Liver (tissue), 3 donors: Measurements from ENCODE around the gene SLBP.

Source experiments
- FOXA1 ChIP-seq: IDR thresholded peaks from 2 replicates; pipeline ENCODE4 v1.6.1; 2016; ENCODE audit warnings: antibody characterized with exemption
- GABPA ChIP-seq, 2 donors: IDR thresholded peaks in 1 of 2; conservative IDR thresholded peaks in 1 of 2; 2 replicates each; pipeline ENCODE4 v1.6.1; 2016; ENCODE audit warnings: antibody characterized with exemption in 2 of 2, mild to moderate bottlenecking in 1 of 2, moderate library complexity in 1 of 2
- HNF4A ChIP-seq, 2 donors: conservative IDR thresholded peaks; 2 replicates each; pipeline ENCODE4 v1.6.1; 2016; ENCODE audit warnings: antibody characterized with exemption in 2 of 2, mild to moderate bottlenecking in 2 of 2
- JUND ChIP-seq, 2 donors: IDR thresholded peaks; 2 replicates each; pipeline ENCODE4 v1.6.1; 2016; ENCODE audit warnings: antibody characterized with exemption in 2 of 2
- NR2F2 ChIP-seq: IDR thresholded peaks from 2 replicates; pipeline ENCODE4 v1.6.1; 2016; ENCODE audit warnings: antibody characterized with exemption
- RAD21 ChIP-seq, 2 donors: IDR thresholded peaks; 2 replicates each; pipeline ENCODE4 v1.6.1; 2016; ENCODE audit warnings: antibody characterized with exemption in 2 of 2, mild to moderate bottlenecking in 2 of 2
- SP1 ChIP-seq: IDR thresholded peaks from 2 replicates; pipeline ENCODE4 v1.6.1; 2018; ENCODE audit warnings: antibody characterized with exemption, mild to moderate bottlenecking
- TAF1 ChIP-seq: conservative IDR thresholded peaks from 2 replicates; pipeline ENCODE4 v1.6.1; 2016; ENCODE audit warnings: antibody characterized with exemption, mild to moderate bottlenecking
- YY1 ChIP-seq: IDR thresholded peaks from 2 replicates; pipeline ENCODE4 v1.6.1; 2016; ENCODE audit warnings: antibody characterized with exemption, mild to moderate bottlenecking
- TF ChIP-seq, protein P1 (sequence below): fragments of 150-350 bp; IDR thresholded peaks from 2 replicates; pipeline ENCODE4 v1.5.1; 2017; ENCODE audit warnings: improper control_type of control experiment, low read depth, low read length; ENCODE audit not compliant: missing input control
- TF ChIP-seq, protein P2 (sequence below): IDR thresholded peaks from 2 replicates; pipeline ENCODE4 v1.6.1; 2016; ENCODE audit warnings: antibody characterized with exemption
- TF ChIP-seq, protein P3 (sequence below): IDR thresholded peaks from 2 replicates; pipeline ENCODE4 v1.6.1; 2016; ENCODE audit warnings: antibody characterized with exemption
- TF ChIP-seq, protein P4 (sequence below): IDR thresholded peaks from 2 replicates; pipeline ENCODE4 v1.6.1; 2016; ENCODE audit warnings: antibody characterized with exemption
- TF ChIP-seq, protein P5 (sequence below): IDR thresholded peaks from 2 replicates; pipeline ENCODE4 v1.6.1; 2016; ENCODE audit warnings: antibody characterized with exemption, mild to moderate bottlenecking
- donor health status: healthy.
- donor health status: healthy.

DNA sequence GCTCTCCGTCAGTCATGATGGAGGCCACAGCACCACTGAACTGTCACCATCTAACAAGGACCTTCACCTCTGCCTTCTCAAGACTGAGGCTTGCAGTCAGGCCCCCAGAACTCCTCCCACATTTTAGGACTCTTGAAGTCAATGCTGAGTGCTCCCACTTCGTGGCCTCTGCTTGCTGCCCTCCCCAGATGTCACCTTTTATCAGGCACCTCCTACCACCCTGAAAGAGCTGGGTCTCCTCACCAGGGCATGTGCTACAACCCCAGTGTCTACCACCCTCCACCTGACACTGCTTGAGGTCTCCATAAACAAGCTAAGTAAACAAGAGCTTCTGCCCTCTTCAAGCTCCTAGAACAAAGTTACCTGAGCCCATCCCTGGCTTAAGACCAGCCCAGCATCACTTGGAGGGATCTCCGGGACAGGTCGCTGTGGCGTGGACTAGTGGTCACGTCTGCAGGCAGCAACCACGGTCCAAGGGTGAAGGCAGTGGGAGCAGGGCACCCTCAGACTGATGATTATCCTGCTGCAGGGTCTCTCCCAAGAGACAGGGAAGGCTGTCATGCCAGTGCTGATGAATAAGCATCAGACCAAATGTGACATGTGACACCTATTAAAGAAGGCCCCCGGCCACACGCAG lies 20.3 kb downstream of the SLBP start:
- TF ChIP-seq, protein P1, sequence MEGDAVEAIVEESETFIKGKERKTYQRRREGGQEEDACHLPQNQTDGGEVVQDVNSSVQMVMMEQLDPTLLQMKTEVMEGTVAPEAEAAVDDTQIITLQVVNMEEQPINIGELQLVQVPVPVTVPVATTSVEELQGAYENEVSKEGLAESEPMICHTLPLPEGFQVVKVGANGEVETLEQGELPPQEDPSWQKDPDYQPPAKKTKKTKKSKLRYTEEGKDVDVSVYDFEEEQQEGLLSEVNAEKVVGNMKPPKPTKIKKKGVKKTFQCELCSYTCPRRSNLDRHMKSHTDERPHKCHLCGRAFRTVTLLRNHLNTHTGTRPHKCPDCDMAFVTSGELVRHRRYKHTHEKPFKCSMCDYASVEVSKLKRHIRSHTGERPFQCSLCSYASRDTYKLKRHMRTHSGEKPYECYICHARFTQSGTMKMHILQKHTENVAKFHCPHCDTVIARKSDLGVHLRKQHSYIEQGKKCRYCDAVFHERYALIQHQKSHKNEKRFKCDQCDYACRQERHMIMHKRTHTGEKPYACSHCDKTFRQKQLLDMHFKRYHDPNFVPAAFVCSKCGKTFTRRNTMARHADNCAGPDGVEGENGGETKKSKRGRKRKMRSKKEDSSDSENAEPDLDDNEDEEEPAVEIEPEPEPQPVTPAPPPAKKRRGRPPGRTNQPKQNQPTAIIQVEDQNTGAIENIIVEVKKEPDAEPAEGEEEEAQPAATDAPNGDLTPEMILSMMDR, result no peak
- TF ChIP-seq, protein P2, sequence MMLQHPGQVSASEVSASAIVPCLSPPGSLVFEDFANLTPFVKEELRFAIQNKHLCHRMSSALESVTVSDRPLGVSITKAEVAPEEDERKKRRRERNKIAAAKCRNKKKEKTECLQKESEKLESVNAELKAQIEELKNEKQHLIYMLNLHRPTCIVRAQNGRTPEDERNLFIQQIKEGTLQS, result no peak
- TF ChIP-seq JUND (IDR thresholded peaks at IDR 0.05), result no peak
- TF ChIP-seq GABPA (IDR thresholded peaks at IDR 0.05 in 1 of 2, conservative IDR thresholded peaks at IDR 0.05 in 1 of 2), result no peak
- no peak for TF ChIP-seq TAF1
- no peak for TF ChIP-seq RAD21 (IDR thresholded peaks at IDR 0.05)
- no peak for TF ChIP-seq SP1
- TF ChIP-seq, protein P3, sequence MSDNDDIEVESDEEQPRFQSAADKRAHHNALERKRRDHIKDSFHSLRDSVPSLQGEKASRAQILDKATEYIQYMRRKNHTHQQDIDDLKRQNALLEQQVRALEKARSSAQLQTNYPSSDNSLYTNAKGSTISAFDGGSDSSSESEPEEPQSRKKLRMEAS, result no peak
- no peak for TF ChIP-seq YY1
- TF ChIP-seq, protein P4, sequence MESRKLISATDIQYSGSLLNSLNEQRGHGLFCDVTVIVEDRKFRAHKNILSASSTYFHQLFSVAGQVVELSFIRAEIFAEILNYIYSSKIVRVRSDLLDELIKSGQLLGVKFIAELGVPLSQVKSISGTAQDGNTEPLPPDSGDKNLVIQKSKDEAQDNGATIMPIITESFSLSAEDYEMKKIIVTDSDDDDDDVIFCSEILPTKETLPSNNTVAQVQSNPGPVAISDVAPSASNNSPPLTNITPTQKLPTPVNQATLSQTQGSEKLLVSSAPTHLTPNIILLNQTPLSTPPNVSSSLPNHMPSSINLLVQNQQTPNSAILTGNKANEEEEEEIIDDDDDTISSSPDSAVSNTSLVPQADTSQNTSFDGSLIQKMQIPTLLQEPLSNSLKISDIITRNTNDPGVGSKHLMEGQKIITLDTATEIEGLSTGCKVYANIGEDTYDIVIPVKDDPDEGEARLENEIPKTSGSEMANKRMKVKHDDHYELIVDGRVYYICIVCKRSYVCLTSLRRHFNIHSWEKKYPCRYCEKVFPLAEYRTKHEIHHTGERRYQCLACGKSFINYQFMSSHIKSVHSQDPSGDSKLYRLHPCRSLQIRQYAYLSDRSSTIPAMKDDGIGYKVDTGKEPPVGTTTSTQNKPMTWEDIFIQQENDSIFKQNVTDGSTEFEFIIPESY, result no peak
- TF ChIP-seq HNF4A (conservative IDR thresholded peaks at IDR 0.05), result no peak
- TF ChIP-seq, protein P5, sequence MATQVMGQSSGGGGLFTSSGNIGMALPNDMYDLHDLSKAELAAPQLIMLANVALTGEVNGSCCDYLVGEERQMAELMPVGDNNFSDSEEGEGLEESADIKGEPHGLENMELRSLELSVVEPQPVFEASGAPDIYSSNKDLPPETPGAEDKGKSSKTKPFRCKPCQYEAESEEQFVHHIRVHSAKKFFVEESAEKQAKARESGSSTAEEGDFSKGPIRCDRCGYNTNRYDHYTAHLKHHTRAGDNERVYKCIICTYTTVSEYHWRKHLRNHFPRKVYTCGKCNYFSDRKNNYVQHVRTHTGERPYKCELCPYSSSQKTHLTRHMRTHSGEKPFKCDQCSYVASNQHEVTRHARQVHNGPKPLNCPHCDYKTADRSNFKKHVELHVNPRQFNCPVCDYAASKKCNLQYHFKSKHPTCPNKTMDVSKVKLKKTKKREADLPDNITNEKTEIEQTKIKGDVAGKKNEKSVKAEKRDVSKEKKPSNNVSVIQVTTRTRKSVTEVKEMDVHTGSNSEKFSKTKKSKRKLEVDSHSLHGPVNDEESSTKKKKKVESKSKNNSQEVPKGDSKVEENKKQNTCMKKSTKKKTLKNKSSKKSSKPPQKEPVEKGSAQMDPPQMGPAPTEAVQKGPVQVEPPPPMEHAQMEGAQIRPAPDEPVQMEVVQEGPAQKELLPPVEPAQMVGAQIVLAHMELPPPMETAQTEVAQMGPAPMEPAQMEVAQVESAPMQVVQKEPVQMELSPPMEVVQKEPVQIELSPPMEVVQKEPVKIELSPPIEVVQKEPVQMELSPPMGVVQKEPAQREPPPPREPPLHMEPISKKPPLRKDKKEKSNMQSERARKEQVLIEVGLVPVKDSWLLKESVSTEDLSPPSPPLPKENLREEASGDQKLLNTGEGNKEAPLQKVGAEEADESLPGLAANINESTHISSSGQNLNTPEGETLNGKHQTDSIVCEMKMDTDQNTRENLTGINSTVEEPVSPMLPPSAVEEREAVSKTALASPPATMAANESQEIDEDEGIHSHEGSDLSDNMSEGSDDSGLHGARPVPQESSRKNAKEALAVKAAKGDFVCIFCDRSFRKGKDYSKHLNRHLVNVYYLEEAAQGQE, result no peak
- no peak for TF ChIP-seq FOXA1
- TF ChIP-seq NR2F2, result no peak
